Measurements from ENCODE around the gene MACROD2. TPM values are rescaled to one million over a fixed set of nuclear protein-coding genes. Genes with fewer than 3 reads are reported as not detected.

MACROD2 gene
- total RNA-seq, 6 experiments from 2014 or later, result 0.05 to 0.57 (median 0.11) TPM; not detected in 1

GRCh38 chr20:15033891-15034290, 1038.6 kb downstream of the MACROD2 start:
- Mint-ChIP-seq H3K27me3 (ENCODE audit: insufficient read depth) (peaks cover 2% of the 10 kb centered on the region; the same call in 1 of the 2 replicates), H3K36me3 (ENCODE audit: low read depth) (no peaks in the 10 kb centered on the region), H3K4me1 (ENCODE audit: low read depth) (no peaks in the 10 kb centered on the region), H3K27ac (no peak overlapping the region), H3K4me3 (no peak overlapping the region), H3K9me3 (peaks cover 49% of the 10 kb centered on the region)
- no peak for DNase-seq
- no peak for TF ChIP-seq CTCF (IDR thresholded peaks at IDR 0.05)

GRCh38 chr20:15036948-15037347, 1041.6 kb downstream of the MACROD2 start:
- no peak for TF ChIP-seq CTCF (IDR thresholded peaks at IDR 0.05)
- Mint-ChIP-seq H3K27ac (no peak overlapping the region), H3K4me3 (no peak overlapping the region), H3K27me3 (ENCODE audit: insufficient read depth) (peaks cover 2% of the 10 kb centered on the region), H3K4me1 (ENCODE audit: low read depth) (no peaks in the 10 kb centered on the region), H3K9me3 (peaks cover 51% of the 10 kb centered on the region), H3K36me3 (ENCODE audit: low read depth) (no peaks in the 10 kb centered on the region)
- no peak for DNase-seq

- no peak overlapping the region for H3K4me3 Mint-ChIP-seq
- H3K36me3 Mint-ChIP-seq (ENCODE audit: low read depth), result no peaks in the 10 kb centered on the region
- no peak for TF ChIP-seq CTCF (IDR thresholded peaks at IDR 0.05)
- H3K4me1 Mint-ChIP-seq (ENCODE audit: low read depth), result no peaks in the 10 kb centered on the region
- H3K27ac Mint-ChIP-seq, result no peak overlapping the region
- H3K27me3 Mint-ChIP-seq (ENCODE audit: insufficient read depth), result peaks cover 2% of the 10 kb centered on the region
- H3K9me3 Mint-ChIP-seq, result peaks cover 41% of the 10 kb centered on the region
- no peak for DNase-seq
Measured at GRCh38 chr20:15039088-15039752, 1043.9 kb downstream of the MACROD2 start.

- Mint-ChIP-seq H3K27ac (no peak overlapping the region), H3K4me1 (ENCODE audit: low read depth) (no peaks in the 10 kb centered on the region)
Measured at GRCh38 chr20:15042723-15043122, 1047.4 kb downstream of the MACROD2 start.

GRCh38 chr20:15045246-15045645, 1049.9 kb downstream of the MACROD2 start:
- H3K36me3 Mint-ChIP-seq (ENCODE audit: low read depth), result no peaks in the 10 kb centered on the region
- H3K27me3 Mint-ChIP-seq (ENCODE audit: insufficient read depth), result no peaks in the 10 kb centered on the region
- no peak overlapping the region for H3K27ac Mint-ChIP-seq
- no peaks in the 10 kb centered on the region for H3K4me1 Mint-ChIP-seq (ENCODE audit: low read depth)
- no peak for TF ChIP-seq CTCF (IDR thresholded peaks at IDR 0.05)
- DNase-seq, result no peak
- H3K4me3 Mint-ChIP-seq, result no peak overlapping the region
- peaks cover 54% of the 10 kb centered on the region for H3K9me3 Mint-ChIP-seq

More at GRCh38 chr20:15042723-15043122, 1047.4 kb downstream of the MACROD2 start:
- no peaks in the 10 kb centered on the region; the same call in 1 of the 2 replicates for H3K27me3 Mint-ChIP-seq (ENCODE audit: insufficient read depth)
- H3K4me3 Mint-ChIP-seq, result no peak overlapping the region
- no peak for TF ChIP-seq CTCF (IDR thresholded peaks at IDR 0.05)
- peaks cover 55% of the 10 kb centered on the region for H3K9me3 Mint-ChIP-seq
- DNase-seq, result no peak
- H3K36me3 Mint-ChIP-seq (ENCODE audit: low read depth), result no peaks in the 10 kb centered on the region
